M059J (cell line): ENCODE results near the gene SIGLEC5. TPM values are rescaled to one million over a fixed set of nuclear protein-coding genes. Genes with fewer than 3 reads are reported as not detected.
"Not testable (repeated sequence)": the region's sequence is repeated elsewhere in the genome, so short reads cannot be mapped to it uniquely, and the experiment has no call there.

ENCODE experiments used
- DNase-seq: peaks from one replicate; pipeline ENCODE4 v3.0.0-alpha.2; 2012; ENCODE audit warnings: low read depth
- total RNA-seq: library from RNA; depleted of rRNA; stranded (reverse); fragments of >200 nt; shearing (Covaris generic); gene quantifications from 2 replicates; pipeline ENCODE4 v1.2.3, GENCODE V29; 2014; rRNA removed

SIGLEC5 gene, protein sequence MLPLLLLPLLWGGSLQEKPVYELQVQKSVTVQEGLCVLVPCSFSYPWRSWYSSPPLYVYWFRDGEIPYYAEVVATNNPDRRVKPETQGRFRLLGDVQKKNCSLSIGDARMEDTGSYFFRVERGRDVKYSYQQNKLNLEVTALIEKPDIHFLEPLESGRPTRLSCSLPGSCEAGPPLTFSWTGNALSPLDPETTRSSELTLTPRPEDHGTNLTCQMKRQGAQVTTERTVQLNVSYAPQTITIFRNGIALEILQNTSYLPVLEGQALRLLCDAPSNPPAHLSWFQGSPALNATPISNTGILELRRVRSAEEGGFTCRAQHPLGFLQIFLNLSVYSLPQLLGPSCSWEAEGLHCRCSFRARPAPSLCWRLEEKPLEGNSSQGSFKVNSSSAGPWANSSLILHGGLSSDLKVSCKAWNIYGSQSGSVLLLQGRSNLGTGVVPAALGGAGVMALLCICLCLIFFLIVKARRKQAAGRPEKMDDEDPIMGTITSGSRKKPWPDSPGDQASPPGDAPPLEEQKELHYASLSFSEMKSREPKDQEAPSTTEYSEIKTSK
- not detected in 2 replicates for total RNA-seq

DNA sequence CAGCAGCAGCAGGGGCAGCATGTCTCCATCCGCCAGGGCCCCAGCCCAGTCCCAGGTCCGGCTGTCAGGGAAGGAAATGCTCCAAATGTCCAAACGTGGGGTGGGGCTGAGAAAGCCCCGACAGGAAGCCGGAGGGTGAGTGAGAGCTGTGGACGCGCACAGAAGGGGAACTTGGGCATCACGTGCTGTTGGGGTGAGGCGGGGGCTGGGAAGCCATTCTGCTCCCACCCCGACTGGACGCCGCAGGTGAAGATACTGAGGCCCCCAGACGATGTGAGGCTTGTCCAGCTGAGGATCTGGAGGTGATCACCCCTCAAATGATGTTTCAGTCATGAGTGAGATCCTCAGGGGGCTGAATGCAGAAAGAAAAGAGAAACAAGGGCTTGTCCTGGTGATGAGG, at the start of gene SIGLEC5:
Gene SIGLEC5, minus strand, starts transcription at position 87 of the 400 bp plus-strand sequence. Its CDS starts 66 bp downstream, at position 21.
- not testable (repeated sequence) for DNase-seq

DNA sequence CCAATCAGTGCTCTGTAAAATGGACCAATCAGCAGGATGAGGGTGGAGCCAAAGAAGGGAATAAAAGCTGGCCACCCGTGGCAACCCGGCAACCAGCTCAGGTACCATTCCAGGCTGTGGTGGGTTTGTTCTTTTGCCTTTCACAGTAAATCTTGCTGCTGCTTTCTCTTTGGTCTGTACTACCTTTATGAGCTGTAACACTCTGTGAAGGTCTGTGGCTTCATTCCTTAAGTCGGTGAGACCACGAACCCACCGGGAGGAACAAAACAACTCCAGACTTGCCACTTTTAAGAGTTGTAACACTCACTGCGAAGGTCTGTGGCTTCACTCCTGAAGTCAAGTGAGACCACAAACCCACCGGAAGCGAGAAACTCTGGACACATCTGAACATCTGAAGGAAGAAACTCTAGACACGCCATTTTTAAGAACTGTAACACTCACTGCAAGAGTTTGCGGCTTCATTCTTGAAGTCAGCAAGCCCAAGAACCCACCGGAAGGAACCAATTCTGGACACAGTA, 46.4 kb upstream of the SIGLEC5 start:
- no peak for DNase-seq

DNA sequence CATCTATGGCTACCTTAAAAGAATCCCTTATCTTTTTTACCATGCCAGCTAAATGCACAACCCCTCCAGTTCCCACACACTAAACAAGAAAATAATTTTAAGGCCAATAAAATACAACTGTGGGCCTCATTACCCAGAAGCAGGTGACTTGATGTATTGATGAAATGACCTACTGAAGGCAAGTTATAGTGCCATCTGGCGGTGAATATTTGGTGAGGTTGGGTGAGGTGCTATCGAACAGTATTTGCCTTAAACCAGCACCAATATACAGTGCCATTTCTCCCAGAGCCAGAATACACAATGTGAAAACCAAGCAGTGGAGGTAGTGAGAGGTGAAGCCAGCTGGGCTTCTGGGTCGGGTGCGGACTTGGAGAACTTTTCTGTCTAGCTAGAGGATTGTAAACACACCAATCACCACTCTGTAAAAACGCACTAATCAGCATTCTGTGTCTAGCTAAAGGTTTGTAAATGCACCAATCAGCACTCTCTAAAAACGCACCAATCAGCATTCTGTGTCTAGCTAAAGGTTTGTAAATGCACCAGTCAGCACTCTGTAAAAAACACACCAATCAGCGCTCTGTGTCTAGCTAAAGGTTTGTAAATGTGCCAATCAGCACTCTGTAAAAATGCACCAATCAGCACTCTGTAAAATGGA, 45.8 kb upstream of the SIGLEC5 start:
- DNase-seq = peak; percentile 18

DNA sequence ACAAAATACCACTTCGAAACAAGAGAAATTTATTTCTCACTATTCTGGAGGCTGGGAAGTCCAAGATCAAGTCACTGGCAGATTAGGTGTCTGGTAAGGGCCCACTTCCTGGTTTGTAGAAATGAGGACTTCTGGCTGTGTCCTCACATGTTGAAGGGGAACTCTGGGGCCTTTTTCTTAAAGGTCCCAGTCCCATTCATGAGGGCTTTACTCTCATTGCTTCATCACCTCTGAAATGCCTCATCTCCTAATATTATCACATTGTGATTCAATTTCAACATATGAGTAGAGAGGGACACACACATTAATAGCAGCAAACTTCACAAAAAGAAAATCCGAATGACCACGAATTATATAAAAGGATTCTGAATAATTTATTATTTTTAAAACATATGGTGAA, 38.0 kb upstream of the SIGLEC5 start:
- no peak for DNase-seq

DNA sequence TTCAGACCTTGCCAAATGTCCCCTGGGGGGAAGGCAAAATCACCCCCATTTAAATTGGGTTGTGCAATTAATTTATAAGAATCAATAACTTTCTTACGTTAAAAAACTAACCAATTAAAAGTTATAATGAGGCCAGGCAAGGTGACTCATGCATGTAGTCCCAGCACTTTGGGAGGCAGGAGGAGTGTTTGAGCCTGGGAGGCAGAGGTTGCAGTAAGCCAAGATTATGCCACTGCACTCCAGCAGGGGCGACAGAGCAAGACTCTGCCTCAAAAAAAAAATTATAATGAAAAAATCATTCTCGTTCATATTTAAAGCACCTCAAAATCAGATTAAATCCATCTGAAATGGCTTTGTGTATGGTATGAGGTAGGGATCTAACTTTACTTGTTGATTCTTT, 34.8 kb upstream of the SIGLEC5 start:
- DNase-seq = peak; percentile 16

DNA sequence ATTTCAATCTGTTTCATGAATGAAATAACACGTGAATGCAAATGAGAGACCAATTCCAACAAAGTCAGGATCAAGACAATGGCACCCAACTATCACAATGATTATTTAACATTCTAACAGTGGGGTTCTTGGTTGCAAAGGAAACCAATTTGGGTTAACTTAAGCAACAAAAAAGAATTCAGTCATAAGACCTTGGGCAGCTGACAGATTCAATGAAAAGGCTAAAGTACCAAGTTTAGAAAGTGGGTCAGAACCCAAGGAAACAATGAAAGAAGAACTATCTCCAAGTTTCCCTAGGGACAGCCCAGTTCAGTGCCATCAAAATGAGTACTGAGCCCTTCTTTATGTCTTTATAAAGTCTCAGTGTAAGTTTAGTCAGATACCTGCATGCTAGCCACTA, 33.9 kb upstream of the SIGLEC5 start:
- DNase-seq = no peak

DNA sequence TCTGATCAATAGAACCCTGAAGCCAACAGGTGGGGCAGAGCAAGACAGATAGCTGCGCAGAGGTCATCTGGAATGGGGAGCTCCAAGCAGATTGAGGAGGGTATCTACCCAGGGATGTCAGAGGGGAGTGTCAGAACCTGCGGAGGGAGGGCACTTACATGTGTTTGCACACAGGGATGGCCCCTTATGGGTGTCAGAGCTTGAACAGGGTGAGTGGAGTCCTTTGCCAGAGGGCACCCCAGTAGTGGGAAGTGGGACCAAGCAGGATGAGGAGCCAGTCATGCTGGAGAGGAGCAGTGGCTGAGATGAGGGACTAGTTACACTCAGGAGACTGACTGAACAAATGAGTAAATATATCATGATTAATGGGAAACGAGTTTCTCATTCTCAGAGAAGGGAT, 33.4 kb upstream of the SIGLEC5 start:
- no peak for DNase-seq

DNA sequence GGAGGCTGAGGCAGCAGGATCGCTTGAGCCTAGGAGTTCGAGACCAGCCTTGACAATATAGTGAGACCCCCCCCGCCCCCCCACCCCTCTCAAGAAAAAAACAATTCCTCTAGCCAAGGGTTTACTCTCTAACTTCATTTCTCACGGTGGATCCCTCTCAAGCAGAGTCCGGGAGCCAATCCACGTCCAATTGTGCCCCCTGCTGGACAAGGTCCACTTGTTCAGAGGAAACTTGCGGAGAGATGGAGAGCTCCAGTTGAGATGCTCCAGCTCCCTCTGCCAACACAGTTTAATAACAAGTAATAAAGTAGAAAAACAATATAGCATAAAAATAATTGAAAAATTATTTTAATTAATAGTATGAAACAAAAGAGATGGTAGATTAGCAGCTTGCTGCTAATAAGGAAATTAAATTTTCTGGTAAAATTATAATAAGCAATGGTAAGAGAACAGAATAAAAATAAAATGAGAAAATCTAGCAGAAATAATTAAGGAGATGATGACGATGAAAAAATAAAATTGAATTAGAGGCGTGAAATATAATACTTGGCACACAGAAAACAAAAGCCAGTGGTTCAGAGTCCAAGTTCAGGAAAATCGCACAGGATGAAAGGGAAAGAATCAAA, 30.9 kb upstream of the SIGLEC5 start:
- peak; percentile 75 for DNase-seq

DNA sequence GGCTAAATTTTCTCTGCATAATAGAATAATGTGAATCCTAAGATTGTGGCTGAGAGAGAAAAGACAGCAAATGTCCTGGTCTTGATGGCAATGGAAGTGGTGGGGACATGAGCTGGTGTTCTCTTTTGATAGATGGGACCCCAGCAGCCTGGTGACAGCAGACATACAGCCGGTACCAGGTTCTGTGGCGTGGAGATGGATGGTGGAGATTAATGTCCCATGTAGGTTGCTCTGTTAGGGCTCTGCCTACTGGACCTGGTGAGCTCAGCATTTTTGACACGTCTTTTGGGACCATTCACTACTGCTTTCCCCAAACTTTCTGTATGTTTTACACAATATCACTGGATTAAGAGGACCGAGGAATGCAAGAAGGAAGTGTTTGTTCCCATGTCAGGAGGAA, 24.6 kb upstream of the SIGLEC5 start:
- DNase-seq = no peak

DNA sequence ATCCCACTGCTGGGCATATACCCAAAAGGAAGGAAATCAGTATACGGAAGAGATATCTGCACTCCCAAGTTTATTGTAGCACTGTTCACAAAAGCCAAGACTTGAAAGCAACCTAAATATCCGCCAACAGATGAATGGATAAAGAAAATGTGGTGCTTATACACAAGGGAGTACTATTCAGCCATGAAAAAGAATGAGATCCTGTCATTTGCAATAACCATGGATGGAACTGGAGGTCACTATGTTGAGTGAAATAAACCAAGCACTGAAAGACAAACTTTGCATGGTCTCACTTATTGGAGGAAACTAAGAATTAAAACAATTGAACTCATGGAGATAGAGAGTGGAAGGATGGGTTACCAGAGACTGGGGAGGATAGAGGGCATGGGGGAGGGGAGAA, 23.0 kb upstream of the SIGLEC5 start:
- DNase-seq = no peak

DNA sequence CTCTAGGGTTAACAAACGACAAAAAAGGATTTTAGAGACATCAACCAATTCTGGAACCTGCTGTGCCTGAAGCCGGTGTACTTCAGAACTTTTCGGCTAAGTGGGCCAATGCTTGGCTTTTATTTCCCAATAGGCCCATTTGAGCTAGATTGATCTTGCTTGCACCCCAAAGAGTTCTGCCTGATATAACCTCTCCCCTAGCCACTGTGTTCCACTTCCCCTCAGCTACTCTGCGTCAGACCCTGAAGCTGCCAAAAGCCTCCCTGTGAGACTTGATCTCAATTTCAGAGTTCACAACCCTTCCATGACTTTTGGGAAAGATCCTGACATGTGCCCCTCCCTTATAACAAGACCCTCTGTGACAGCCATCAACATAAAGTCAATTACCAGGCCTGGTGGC, 22.1 kb upstream of the SIGLEC5 start:
- DNase-seq = no peak

DNA sequence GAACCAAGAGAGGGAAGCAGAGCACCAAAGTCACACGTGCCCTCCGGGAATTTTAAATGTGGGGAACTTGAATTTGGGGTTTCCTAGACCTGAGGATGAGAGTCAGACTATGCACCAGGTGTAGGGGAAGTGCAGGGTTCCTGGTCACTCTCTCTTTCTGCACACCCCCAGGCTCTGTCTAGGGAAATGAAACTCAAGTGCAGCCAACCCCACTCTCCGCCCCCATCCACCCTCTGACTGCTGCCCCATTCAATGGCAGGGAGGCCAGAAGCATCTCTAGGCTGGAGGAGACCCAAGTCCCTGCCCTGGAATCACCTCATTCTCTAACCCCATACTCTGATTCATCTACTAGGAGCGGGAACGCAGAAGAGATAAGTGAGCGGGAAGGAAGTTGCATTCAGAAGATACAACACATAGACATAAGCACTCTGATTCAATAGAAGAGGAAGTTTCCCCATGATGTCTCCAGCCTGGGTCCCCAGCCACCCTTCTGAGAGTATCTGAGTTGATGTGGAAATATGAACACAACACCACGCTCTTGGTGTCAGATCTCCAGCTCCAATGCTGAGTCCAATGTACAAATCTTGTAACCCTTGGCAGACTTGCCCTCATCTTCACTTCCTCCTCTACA, 21.1 kb upstream of the SIGLEC5 start:
- DNase-seq = no peak

DNA sequence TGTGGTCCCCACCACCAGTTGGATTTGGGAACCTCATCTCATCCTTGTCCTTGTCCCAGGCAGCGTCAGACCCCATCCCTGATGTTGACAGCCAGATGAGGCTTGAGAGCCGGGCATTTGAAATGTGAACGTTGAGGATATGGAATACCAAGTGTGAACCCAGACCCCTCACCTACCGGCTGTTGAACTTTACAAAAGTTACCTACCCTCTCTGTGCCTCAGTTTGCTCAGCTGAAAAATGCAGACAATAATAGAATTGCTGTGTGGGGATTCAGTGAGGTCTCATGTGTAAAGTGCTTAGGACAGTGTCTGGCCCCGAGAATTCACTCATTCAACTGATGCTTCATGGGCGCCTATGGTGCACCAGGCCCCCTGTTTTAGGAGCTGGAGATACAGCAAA, 17.1 kb upstream of the SIGLEC5 start:
- no peak for DNase-seq

DNA sequence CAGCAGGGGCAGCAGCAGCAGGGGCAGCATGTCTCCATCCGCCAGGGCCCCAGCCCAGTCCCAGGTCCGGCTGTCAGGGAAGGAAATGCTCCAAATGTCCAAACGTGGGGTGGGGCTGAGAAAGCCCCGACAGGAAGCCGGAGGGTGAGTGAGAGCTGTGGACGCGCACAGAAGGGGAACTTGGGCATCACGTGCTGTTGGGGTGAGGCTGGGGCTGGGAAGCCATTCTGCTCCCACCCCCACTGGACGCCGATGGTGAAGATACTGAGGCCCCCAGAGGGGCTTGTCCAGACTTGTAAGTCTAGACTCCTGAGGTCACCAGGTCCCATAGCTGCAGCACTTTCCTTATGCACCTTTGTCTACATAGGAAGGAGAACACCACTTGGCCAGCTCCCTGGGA, 16.5 kb upstream of the SIGLEC5 start, which contains the start of gene SIGLEC14:
Gene SIGLEC14, minus strand, starts transcription at position 96 of the 400 bp plus-strand sequence. Its CDS starts 66 bp downstream, at position 30.
- DNase-seq = not testable (repeated sequence)

DNA sequence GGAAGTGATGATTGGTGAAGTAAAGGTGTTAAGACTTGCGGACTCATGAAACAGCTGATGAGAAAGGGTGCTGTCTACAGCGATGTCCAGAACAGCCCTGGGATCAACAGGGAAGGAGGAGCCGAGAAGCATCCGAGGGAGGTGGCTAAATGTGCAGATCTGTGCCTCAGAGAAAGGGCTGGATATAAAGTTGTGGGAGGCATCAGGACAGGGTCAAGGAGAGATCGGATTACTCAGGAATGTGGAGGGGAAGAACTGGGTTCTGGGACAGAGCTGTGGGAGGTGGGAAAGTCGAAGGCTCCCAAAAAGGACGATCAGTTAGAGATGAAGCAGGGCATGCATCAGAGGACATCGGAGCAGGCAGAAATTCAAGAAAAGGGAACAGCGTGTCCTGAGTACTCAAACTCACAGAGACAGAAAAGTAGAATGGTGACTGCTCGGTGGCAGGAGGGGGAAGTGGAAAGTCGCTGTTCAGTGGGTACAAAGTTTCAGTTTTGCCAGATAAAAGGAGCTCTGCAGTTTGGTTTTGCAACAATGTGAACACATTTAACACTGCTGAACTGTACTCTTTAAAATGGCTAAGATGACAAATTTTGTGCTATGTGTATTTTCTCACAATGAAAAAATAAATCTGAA, 14.6 kb upstream of the SIGLEC5 start:
- no peak for DNase-seq

DNA sequence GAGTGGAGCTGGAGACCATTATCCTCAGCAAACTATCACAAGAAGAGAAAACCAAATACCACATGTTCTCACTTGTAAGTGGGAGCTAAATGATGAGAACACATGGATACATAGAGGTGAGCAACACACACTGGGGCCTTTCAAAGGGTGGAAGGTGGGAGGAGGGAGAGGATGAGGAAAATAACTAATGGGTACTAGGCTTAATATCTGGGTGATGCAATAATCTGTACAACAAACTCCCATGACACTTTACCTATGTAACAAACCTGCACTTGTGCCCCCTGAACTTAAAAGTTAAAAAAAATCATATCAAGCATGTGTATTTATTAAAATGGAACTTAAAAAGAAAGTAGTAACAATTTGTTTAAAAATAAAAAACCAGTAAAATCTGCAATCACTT, 11.4 kb upstream of the SIGLEC5 start:
- no peak for DNase-seq

DNA sequence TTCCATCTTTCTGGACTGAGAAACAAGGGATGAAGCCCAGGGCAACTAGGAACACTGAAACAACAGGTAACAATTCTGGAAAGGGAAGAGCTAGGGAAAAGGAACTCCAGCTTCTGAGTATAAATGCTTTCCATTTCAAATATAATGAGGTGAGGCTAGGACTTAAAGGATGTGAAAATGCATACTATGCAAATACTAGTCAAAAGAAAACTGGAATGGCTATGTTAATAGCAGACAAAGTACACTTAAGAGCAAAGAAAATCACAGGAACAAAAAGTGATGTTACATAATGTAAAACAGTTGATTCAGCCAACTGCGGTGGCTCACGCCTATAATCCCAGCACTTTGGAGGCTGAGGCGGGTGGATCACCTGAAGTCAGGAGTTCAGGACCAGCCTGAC, 10.2 kb upstream of the SIGLEC5 start:
- DNase-seq = no peak

DNA sequence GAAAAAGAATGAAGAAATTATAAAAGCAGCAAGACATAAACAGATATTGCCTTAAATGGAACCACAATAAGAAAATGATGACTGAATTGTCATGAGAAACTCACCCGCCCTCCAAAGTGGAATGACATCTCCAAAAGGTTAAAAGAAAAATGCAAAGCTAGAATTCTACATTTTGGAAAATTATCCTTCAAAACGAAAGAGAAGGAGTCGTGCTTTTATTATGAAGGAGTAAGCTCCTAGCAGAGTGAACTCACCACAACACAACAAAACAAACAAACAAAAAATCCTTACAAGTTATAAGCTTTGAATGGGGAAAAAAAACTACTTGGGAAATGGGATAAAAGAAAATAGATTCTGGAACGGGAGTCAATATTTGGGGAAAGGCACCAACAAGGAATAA, 9.7 kb upstream of the SIGLEC5 start:
- DNase-seq = no peak

DNA sequence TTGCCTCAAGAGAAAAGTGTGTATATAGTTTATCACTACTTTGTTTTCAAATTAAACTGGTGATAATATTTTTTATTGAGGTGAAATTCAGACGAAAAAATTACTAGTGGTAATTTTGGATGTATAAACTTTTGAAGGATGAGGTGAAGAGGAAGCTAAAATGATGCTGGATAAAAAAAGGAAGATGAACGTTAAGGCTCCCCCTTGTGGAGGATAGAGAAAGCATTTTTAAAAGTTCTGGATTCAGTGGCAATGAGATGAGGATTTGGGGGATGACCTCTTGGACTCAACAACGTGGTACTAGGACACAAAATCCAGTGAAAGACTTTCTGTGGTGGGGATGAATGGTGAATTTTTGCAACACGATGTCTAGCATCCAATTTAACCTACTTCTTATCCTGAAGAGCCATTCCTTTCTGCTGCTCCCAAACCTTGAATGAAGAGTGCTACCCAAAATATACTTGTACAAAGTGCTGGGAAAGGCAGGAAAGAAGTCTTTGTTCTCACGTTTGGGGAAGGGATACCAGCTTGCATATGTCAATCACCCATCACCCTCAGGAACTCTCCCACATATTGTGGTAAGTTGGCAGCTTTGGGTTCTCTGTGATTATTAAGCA, 7.3 kb upstream of the SIGLEC5 start:
- peak; percentile 13 for DNase-seq

DNA sequence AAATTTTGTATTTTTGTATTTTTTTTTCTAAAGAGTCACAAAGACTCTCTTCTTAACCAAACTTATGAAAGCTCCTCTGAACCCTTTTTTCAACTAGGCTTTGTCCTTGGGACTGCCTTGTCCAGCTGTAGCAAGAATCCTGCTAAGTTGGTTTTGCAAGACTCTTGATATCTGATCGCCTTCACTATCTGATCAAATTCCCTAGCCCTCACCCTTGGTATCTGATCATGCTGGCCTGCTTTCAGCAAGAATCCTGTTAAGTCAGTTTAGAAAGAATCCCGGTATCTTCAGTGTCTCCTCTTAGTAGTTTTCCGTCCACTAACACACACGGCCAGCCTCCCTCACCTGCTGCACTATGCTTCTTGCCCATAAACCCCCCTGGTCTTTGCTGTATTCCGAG, 1.9 kb upstream of the SIGLEC5 start:
- DNase-seq = no peak
